GM18951 (cell line): Measurements from ENCODE around the gene GMCL2.
A peak's percentile ranks its signal among the peaks of the same experiment; 100 is the strongest.
"Not testable (repeated sequence)": the region's sequence is repeated elsewhere in the genome, so short reads cannot be mapped to it uniquely, and the experiment has no call there.

Experiments used
- POLR2A ChIP-seq: IDR thresholded peaks from 4 replicates; pipeline ENCODE4 v1.6.1; 2011; ENCODE audit warnings: mild to moderate bottlenecking; ENCODE audit not compliant: insufficient read length, insufficient read depth; ENCODE audit errors: extremely low read depth
- in situ Hi-C: fragments of 300-500 bp; cut with MboI; formaldehyde crosslinking; loops from one replicate; pipeline ENCODE4 v1.12.0; 2022; ENCODE audit warnings: low sequenced_read_pairs, mixed read lengths, inconsistent platforms; ENCODE audit not compliant: unreplicated experiment

Gene GMCL2

DNA sequence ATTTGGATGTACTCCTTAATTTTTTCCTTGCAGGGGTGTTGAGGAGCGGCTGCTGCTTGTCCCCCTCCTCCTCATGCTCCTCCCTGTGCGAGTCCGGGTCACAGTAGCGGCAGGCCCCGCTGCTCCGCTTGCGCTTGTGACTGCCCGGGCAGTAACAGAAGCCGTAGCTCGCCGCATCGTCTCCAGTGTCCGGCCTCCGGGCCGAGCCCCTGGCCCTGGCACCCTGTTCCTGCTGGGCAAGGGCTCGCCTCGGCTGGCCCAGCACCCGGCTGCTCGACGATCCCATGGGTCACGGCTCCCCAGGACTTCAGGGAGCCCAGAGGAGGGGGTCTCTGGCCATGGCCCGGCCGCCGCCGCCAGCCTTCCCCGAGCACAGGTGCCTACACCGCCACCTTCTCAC, at the start of gene GMCL2:
GMCL2 (minus strand) TSS at position 358 of the 400 bp plus-strand sequence; CDS start at position 286, 72 bp downstream.
- in situ Hi-C loops: no loop called here
- TF ChIP-seq POLR2A: no peak

- in situ Hi-C loops: no loop called here
- TF ChIP-seq POLR2A: no peak
Measured at GRCh38 chr5:178236679-178237078, 49.5 kb upstream of the GMCL2 start.

GRCh38 chr5:178236126-178236525, 49.0 kb upstream of the GMCL2 start:
- no peak for TF ChIP-seq POLR2A
- in situ Hi-C loops: no loop called here

GRCh38 chr5:178235588-178235974, 48.4 kb upstream of the GMCL2 start:
- in situ Hi-C loops: no loop called here
- TF ChIP-seq POLR2A: no peak

DNA sequence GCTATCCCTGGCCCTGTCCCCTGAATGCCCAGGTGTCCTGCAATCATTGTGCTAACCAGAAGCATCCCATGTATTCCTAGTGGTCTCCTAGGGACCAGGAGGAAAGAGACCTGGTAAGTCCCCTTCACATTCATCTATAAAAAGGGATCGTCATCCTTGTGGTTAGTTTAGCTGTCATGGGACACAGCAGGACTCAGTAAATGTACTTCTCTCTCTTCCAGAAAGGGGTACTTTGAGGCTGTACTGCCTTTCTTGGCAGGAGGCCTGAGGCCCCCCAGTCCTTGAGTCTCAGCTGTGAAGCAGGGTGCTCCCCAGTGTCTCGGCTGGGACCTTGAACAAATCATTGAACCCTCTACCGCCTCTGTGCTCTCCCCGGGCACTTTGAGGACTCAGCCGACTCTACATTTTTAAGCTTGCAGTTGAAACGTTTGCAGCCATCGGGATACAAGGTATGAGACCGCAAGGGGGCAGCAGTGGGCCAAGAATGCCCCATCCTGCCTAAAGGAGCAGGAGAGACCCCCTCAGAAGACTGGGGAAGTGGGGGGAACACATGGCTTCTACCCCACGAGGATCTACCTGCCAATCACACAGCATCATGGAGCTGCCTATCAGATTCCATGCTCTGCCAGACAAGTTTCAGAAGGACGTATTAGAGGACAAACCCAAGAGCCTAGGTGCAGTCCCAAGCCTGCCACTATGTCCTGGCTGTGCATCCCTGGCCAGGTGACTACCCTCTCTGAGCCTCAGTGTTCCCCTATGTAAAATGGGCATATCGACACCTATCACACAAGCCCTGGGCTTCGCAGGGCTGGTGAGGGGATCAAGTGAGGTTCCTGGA, 47.8 kb upstream of the GMCL2 start:
- TF ChIP-seq POLR2A: no peak
- in situ Hi-C loops: no loop called here

GRCh38 chr5:178234121-178234749, 47.1 kb upstream of the GMCL2 start:
- no peak for TF ChIP-seq POLR2A
- in situ Hi-C loops: no loop called here

DNA sequence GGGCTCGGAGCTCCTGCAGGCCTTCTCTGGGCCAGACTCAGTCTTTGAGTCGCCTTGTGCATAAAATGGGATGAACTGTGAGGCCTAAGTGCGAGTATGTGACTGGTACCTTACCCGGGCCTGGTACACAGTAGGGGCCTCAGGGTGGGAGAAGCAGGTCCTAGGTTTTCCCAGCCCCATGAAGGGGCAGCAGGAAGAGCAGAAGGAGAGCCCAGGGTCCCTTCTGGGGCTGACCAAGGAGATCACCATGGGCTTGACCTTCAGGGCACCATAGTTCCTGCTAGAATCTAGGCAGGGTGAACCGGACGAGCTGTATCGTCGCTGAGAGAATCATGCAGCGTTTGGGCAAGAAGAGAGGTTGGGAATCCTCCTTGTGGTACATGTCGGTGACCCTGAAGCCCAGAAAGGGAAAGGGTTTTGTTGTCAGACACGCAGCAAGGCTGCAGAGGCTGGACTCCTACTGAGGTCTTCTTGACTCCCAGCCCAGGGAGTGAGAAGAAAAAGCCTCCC, 45.8 kb upstream of the GMCL2 start:
- in situ Hi-C loops: no loop called here
- no peak for TF ChIP-seq POLR2A

- in situ Hi-C loops: no loop called here
- TF ChIP-seq POLR2A: peak; percentile 67
Measured at GRCh38 chr5:178232124-178232919, 45.2 kb upstream of the GMCL2 start, which contains the start of gene PHYKPL. Gene PHYKPL, minus strand, starts transcription at chr5:178232802. Its CDS starts 252 bp downstream, at chr5:178232550.

- in situ Hi-C loops: no loop called here
- TF ChIP-seq POLR2A: no peak
Measured at GRCh38 chr5:178231539-178232123, 44.5 kb upstream of the GMCL2 start.

DNA sequence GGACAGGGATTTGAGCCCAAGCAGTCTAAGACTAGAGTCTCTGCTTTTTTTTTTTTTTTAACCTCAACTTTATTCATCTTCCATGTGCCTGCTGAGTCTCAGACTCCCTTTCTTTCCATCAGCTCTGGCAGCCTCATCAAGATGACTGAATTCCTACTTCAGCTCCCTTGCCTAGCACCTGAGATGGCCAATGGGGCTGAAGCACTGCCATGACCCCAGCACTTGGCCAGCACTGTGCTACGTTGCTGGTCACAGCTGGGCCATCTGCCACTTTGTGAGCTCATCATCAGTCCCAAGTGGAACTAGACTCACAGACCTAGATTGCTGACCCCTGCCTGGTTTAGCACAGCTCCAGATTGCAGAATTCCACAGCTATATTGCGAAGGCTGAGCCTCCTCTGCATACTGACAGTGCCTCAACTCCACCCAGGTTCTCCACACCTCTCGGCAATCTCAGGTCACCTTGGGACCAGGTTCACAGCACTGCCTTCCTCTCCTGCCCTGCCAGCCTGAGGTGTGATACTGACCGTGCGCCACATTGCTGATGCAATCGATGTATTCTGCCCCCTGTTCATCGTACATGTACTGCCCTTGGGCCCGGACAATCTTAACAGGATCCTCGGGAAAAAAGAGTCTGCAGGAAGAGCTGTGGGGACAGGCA, 43.8 kb upstream of the GMCL2 start:
- no peak for TF ChIP-seq POLR2A
- in situ Hi-C loops: no loop called here

DNA sequence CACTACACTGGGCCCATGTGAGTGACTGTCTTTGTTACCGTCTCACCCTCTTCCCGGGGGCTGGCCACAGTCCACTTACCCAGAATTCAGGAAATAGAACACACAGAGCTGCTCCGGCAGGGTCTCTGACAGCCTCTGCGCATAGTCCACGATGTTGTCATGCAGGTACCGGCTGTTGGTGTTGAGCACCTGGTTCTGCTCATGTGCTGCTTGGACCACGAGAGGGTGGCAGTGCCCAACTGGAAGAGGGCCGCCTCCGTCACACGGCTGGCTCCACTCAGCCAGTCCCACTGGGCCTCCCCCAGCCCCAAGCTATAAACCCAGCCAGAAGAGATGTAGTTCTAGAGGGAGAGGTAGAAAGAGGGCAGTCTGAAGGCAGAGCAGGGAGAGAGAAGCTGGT, 42.7 kb upstream of the GMCL2 start:
- TF ChIP-seq POLR2A: no peak
- in situ Hi-C loops: no loop called here

DNA sequence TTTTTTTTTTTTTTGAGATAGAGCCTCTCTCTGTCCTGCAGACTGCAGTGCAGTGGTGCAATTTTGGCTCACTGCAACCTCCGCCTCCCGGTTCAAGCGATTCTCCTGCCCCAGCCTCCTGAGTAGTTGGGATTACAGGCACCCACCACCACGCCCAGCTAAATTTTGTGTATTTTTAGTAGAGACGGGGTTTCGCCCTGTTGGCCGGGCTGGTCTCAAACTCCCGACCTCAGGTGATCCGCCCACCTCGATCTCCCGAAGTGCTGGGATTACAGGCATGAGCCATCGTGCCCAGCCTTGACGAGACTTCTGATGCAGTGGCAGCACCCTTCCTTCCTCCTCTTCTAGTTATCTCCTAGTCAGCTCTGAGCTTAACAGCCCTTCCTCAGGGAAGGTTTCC, 41.9 kb upstream of the GMCL2 start:
- in situ Hi-C loops: not testable (repeated sequence)
